GM12892 (cell line): ENCODE measurements around the gene PRKAA2.

Source experiments
- DNase-seq: peaks from one replicate; pipeline ENCODE4 v3.0.0; 2011; ENCODE audit not compliant: insufficient read length
- FAIRE-seq: peaks from 2 replicates; lab custom pipeline; 2011; peaks lifted over from hg19 to GRCh38; lab: Jason Lieb, UNC
- POLR2A ChIP-seq: IDR thresholded peaks from 2 replicates; pipeline ENCODE4 v1.6.1; 2011; ENCODE audit warnings: low read depth, low read length, control low read depth
- POLR2AphosphoS5 ChIP-seq: IDR thresholded peaks from 2 replicates; pipeline ENCODE4 v1.6.1; 2011; ENCODE audit warnings: low read depth, low read length, control low read depth
- TAF1 ChIP-seq: IDR thresholded peaks from 2 replicates; pipeline ENCODE4 v1.6.1; 2011; ENCODE audit warnings: low read depth, mild to moderate bottlenecking, control low read depth, low read length, borderline replicate concordance

Gene PRKAA2

DNA sequence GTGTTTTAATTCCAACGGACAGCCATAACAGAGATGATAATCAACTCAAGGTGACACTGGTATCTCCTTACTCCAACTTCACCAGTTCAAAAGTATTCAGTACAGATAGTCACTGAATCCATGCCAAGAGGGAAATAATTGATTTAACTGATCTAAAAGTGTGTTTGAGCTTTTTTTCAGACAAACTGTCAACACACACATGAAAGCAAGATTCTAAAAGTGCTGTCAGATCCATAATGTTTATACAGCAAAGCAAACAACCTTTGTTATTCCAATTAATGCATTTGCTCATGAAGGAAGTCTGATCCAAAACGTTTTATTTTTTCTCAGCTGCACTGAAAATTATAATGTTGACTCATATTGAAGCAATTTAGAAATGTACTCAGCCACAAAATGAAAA lies 5.9 kb upstream of the PRKAA2 start:
- TF ChIP-seq POLR2AphosphoS5 (no peak), POLR2A (no peak), TAF1 (no peak)
- no peak for DNase-seq
- no peak for FAIRE-seq

DNA sequence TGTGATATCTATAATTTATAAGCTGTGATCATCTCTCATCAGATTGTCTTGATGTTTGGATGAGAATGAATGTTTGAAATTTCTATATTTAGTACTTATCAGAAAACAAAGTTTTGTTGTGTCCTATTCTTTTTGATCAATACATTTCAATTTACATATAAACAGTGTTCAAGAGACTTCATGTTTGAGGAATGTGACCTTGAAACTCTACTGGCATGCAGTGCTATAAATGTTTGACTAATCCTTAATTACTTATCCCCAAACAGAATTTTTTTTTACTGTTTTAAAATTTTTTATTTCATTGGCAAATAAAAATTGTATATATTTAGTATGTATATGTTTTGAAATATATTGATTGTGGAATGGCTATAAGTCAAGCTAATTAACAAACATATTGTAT lies 1.5 kb upstream of the PRKAA2 start:
- DNase-seq: no peak
- TF ChIP-seq POLR2AphosphoS5 (no peak), POLR2A (no peak), TAF1 (no peak)
- FAIRE-seq: no peak

- TF ChIP-seq POLR2AphosphoS5 (no peak), POLR2A (no peak), TAF1 (no peak)
- FAIRE-seq (no peak), DNase-seq (no peak)
Observed at GRCh38 chr1:56644064-56644918, 823 bp upstream of the PRKAA2 start.

DNA sequence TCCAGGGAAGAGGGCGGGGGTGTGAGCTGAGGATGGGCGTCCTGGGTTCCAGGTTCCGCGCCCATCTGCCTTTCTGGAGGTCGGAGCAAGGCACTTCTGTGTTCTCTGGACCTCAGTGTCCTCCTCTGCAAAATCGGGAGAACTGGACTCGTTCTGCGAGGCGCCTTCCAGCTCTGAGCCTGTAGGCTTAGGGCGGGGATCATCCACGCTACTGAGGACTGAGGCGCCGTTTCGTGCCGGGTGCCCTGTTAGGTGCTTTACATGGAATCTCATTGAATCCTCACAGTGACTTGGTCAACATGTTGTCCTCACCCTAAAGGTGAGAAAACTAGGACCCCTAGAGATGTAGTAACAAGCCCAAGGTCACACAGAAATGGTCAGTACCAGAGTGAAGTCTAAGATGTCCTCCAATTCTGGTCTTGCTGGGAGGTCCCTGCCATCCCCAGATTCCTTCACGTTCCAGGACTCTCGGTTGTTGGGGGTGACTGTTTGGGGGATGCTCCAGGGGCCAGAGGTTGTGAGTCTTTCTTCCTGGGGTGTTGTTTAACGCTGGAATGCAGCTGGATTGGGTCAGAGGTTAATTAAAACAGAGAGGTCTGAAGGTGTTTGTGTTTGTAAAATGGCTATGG lies 677 bp downstream of the PRKAA2 start:
- FAIRE-seq (no peak), DNase-seq (no peak)
- no peak for TF ChIP-seq POLR2AphosphoS5
- TF ChIP-seq TAF1: no peak
- TF ChIP-seq POLR2A: no peak

DNA sequence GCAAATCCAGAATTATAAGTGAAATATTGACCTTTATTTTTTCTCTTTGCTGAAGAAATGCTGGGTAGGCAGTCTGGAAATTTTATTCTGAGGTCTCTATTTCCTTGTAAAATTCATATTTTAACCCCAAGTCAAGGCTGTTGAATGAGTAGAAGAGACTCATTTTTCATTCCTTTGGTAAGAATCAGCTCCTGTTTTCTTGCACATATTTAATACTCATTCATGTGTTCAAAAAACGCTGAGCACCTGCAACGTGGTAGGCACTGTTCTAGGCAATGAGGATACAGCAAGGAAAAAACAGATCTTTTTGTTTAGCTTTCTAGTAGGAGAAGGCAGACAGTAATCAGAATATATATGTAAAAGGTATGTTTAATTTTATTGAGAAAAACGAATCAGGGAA lies 1.5 kb downstream of the PRKAA2 start:
- TF ChIP-seq POLR2AphosphoS5 (no peak), POLR2A (no peak), TAF1 (no peak)
- FAIRE-seq (no peak), DNase-seq (no peak)

GRCh38 chr1:56647106-56647505 lies 2.0 kb downstream of the PRKAA2 start:
- DNase-seq: no peak
- no peak for FAIRE-seq
- TF ChIP-seq POLR2AphosphoS5: no peak
- no peak for TF ChIP-seq TAF1
- no peak for TF ChIP-seq POLR2A

DNA sequence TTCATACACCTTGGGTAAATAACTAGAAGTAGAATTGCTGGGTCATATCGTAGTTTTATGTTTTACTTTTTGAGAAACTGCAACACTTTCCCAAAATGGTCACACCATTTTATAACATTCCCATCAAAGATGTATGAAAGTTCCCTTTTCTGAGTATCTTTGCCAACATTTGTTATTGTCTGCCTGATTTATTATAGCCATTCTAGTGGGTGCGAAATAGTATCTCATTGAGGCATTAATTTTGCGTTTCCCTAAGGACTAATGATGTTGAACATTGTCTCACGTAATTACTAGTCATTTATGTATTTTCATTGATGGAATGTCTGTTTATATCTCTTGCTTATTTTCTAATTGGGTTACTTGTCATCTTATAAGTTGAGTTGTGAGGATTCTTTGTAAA lies 3.4 kb downstream of the PRKAA2 start:
- no peak for DNase-seq
- FAIRE-seq: no peak
- no peak for TF ChIP-seq POLR2A
- TF ChIP-seq TAF1: no peak
- TF ChIP-seq POLR2AphosphoS5: no peak

GRCh38 chr1:56654126-56654923 lies 9.2 kb downstream of the PRKAA2 start:
- TF ChIP-seq TAF1 (no peak), POLR2A (no peak), POLR2AphosphoS5 (no peak)
- FAIRE-seq: no peak
- no peak for DNase-seq

- FAIRE-seq (no peak), DNase-seq (no peak)
- TF ChIP-seq TAF1: no peak
Observed at GRCh38 chr1:56655991-56656613, 11.0 kb downstream of the PRKAA2 start.

DNA sequence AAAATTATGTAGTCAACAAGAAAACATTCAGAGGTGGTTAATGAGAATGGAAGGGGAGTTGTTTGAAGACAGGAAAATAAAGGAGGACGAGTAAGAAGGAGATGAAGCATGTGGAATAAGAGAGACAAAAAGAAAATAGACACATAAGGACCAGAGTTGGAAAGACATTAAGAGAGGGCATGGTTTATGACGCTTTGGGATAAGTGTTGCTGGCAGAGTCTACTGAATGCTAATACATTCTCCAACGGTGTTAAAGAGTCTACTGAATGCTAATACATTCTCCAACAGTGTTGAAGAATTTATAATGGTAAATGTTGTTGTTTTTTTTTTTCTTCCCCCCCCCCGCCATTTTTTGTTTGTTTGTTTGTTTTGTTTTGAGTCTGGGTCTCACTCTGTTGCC lies 13.1 kb downstream of the PRKAA2 start:
- TF ChIP-seq POLR2AphosphoS5 (no peak), TAF1 (no peak), POLR2A (no peak)
- no peak for DNase-seq
- no peak for FAIRE-seq

DNA sequence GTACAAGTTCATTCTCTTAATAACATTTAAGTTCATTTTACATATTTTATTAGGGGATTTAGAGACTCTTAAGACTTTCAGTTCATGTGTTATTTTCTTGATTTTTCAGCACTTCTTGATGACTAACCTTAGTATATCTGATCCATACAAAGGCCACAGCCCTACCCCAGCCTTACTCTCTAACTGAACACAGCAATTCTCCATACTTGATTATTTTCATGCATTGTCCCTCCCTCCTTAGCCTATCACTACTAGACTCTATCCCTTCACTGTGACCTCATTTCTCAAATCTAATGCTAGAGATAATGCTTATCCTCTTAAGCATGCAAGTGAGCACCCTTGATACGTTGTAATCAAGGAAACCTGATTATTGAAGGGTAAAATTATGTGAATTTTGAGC lies 15.2 kb downstream of the PRKAA2 start:
- TF ChIP-seq POLR2A (no peak), TAF1 (no peak), POLR2AphosphoS5 (no peak)
- no peak for FAIRE-seq
- no peak for DNase-seq
